NCI-H2196 treated with DMSO at 0.1 percent for 48 hours (cell line): ENCODE data around the gene RB1.

Experiments used
- DNase-seq: peaks from one replicate; lab custom pipeline; 2025; ENCODE audit not compliant: unreplicated experiment; lab: John Stamatoyannopoulos, UW

The RB1 gene

GRCh38 chr13:48492470-48493065 is 189.0 kb downstream of the RB1 start:
- DNase-seq, result no peak

GRCh38 chr13:48493066-48493765 is 189.7 kb downstream of the RB1 start:
- DNase-seq, result no peak

- peak; percentile 15 for DNase-seq
These were observed 190.3 kb downstream of the RB1 start for GRCh38 chr13:48493851-48494250.

GRCh38 chr13:48494874-48495273 is 191.3 kb downstream of the RB1 start:
- DNase-seq, result no peak

- DNase-seq, result no peak
These were observed 193.0 kb downstream of the RB1 start for GRCh38 chr13:48496271-48497161.

- DNase-seq, result no peak
These were observed 194.1 kb downstream of the RB1 start for GRCh38 chr13:48497669-48498068.

GRCh38 chr13:48500652-48501197 is 197.2 kb downstream of the RB1 start:
- DNase-seq, result no peak

GRCh38 chr13:48501705-48502104 is 198.2 kb downstream of the RB1 start:
- DNase-seq, result no peak

- no peak for DNase-seq
These were observed 199.2 kb downstream of the RB1 start for GRCh38 chr13:48502601-48503319.

GRCh38 chr13:48504606-48505005 is 201.1 kb downstream of the RB1 start:
- DNase-seq, result no peak

GRCh38 chr13:48505012-48505411 is 201.5 kb downstream of the RB1 start:
- DNase-seq, result no peak

GRCh38 chr13:48505597-48506091 is 202.1 kb downstream of the RB1 start:
- no peak for DNase-seq

- no peak for DNase-seq
These were observed 202.6 kb downstream of the RB1 start for GRCh38 chr13:48506092-48506701.

- no peak for DNase-seq
These were observed 203.5 kb downstream of the RB1 start for GRCh38 chr13:48507021-48507420.

GRCh38 chr13:48508011-48508410 is 204.5 kb downstream of the RB1 start:
- DNase-seq, result no peak

- no peak for DNase-seq
These were observed 207.1 kb downstream of the RB1 start for GRCh38 chr13:48510698-48511097.

GRCh38 chr13:48511621-48512230 is 208.2 kb downstream of the RB1 start:
- no peak for DNase-seq

GRCh38 chr13:48514793-48515192 is 211.2 kb downstream of the RB1 start:
- DNase-seq, result no peak

GRCh38 chr13:48515732-48516131 is 212.2 kb downstream of the RB1 start:
- DNase-seq, result no peak

- no peak for DNase-seq
These were observed 214.5 kb downstream of the RB1 start for GRCh38 chr13:48518083-48518482.
